Pancreas (tissue), 10 donors: ENCODE data around the gene PSMB3. TPM values are rescaled to one million over a fixed set of nuclear protein-coding genes. Genes with fewer than 3 reads are reported as not detected.

Experiments used
- ATAC-seq, 4 donors: fragments of 200-7000 bp; cut with Tn5 transposase; one replicate each; pipeline versions ENCODE4 v1.8.0 to v1.9.1; 2020; ENCODE audit warnings: mild to moderate bottlenecking in 4 of 4, moderate library complexity in 4 of 4
- DNase-seq, 6 donors: peaks; one replicate each; pipeline ENCODE4 v3.0.0-alpha.2; 2020
- FAIRE-seq: peaks from 2 replicates; lab custom pipeline; 2012; peaks lifted over from hg19 to GRCh38; lab: Jason Lieb, UNC
- H3K27ac ChIP-seq, 4 donors: fragments of 200-600 bp; sonication (generic); 1 replicate in 3 of 4; 2 replicates in 1 of 4; pipeline versions ENCODE4 v1.5.0 to v1.8.0; 2020
- H3K27me3 ChIP-seq, 4 donors: fragments of 200-600 bp; one replicate each; pipeline ENCODE4 v1.8.0; 2021
- H3K36me3 ChIP-seq, 3 donors: fragments of 200-600 bp; sonication (generic) in 1 of 3; one replicate each; pipeline versions ENCODE4 v1.5.0 to v1.8.0; 2020 to 2021
- H3K4me1 ChIP-seq, 3 donors: fragments of 200-600 bp; one replicate each; pipeline ENCODE4 v1.8.0; 2021
- H3K4me3 ChIP-seq, 4 donors: fragments of 200-600 bp; sonication (generic) in 2 of 4; one replicate each; pipeline versions ENCODE4 v1.5.0 to v1.8.0; 2020 to 2021
- H3K9me3 ChIP-seq, 4 donors: fragments of 200-600 bp; one replicate each; pipeline ENCODE4 v1.8.0; 2021
- CTCF ChIP-seq, 4 donors: fragments of 200-600 bp; sonication (generic) in 3 of 4; IDR thresholded peaks; one replicate each; pipeline versions ENCODE4 v1.5.0 to v1.8.0; 2021; ENCODE audit warnings: antibody characterized with exemption in 4 of 4
- WGBS, 2 donors: extraction: QIAGEN DNeasy Blood & Tissue Kit; methylation state at CpG; one replicate each; pipeline ENCODE4 v1.1.7; 2013; 5-methylcytosine and 5-hydroxymethylcytosine counted together
- intact Hi-C, 3 donors: fragments of 100-400 bp; cut with DNase I; formaldehyde crosslinking; loops; one replicate each; pipeline versions ENCODE4 v1.11.1 to v1.14.2; 2022
- polyA plus RNA-seq, 2 donors: library from polyadenylated mRNA; stranded (reverse); fragments of 200-250 nt; gene quantifications; one replicate each; pipeline ENCODE4 v1.2.3, GENCODE V29; 2013
- total RNA-seq, 6 donors: library from RNA; stranded (reverse); fragmentation: NEBNext Ultra II Directional in 4 of 6; extraction: Animal tissue kit (Norgen Biotek cat#: 25700) in 4 of 6; gene quantifications; one replicate each; pipeline versions ENCODE4 v1.2.1 to v1.2.4, GENCODE V29; 2021 to 2023
- donor health status: healthy with polysubstance abuse.
- donor health status: DM: no; HTN: no; CAD: no; lungs with moderate emphysema.
- donor health status: DM: no; HTN: no; CAD: no.
- donor health status: control.
- donor health status: control.
- donor health status: Bipolar disorder and iron deficiency.
- donor health status: DM: yes; HTN: yes; CAD: no.
- donor health status: DM: no; HTN: no; CAD: no.
- donor health status: DM: no; HTN: no; CAD: no.
- donor health status: DM: yes; HTN: yes; CAD: no.

Gene PSMB3
- total and polyA plus RNA-seq, 8 donors: 27.7 to 107 (median 62.7) TPM

GRCh38 chr17:38705523-38705802 lies 47.1 kb upstream of the PSMB3 start:
- peak in 1 of 6 donors; percentile 53 for DNase-seq
- intact Hi-C loops: no loop called here
- no peak for FAIRE-seq
- Histone ChIP-seq H3K9me3 (no peaks in the 10 kb centered on the region), H3K27ac (peak overlapping the region; percentile 22 to 90 (median 72)), H3K27me3 (no peaks in the 10 kb centered on the region), H3K4me1 (peaks cover 5 to 15% (median 10%) of the 10 kb centered on the region in 3 donors), H3K4me3 (peak overlapping the region; percentile 58 to 76 (median 74)), H3K36me3 (no peaks in the 10 kb centered on the region)
- no peak for TF ChIP-seq CTCF (IDR thresholded peaks at IDR 0.05)
- ATAC-seq: no peak
- 0 to 2% methylated on average over 2 to 17 of the region's 32 CpGs for WGBS, 2 donors

DNA sequence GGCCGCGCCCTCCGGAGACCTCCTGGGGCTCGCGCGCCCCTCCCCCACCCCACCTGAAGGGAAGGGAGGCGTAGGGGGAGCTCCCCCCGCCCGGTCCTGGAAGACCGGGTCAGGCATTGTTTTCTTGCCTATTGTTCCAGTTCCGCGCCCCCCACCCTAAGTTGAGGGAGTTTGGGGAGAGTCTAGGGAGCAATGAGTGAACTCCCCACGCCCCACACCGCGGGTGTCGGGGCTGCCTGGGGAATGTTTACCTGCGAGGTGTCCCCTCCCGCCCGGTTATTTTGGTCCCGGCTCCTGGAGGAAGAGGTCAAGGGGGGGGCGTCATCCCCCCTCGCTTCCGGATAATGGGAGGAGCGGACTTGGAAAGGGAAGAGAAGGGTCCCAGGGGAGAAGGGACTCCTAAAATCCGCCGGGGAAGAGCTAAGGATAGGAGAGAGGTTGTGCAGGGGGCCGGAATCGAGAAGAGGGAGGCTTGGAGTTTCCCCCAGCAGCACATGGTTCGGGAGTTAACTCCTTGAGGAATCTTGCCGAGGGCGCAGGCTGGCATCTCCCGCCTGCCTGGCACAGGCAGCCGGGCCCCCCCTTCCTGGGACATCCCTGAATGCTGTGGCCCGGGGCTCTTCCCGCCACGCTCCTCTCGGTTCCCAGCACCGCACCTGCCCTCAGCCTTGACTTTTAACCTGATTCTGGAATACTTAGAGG lies 46.6 kb upstream of the PSMB3 start:
- 1% methylated on average over 30 to 32 of the region's 38 CpGs for WGBS, 2 donors

DNA sequence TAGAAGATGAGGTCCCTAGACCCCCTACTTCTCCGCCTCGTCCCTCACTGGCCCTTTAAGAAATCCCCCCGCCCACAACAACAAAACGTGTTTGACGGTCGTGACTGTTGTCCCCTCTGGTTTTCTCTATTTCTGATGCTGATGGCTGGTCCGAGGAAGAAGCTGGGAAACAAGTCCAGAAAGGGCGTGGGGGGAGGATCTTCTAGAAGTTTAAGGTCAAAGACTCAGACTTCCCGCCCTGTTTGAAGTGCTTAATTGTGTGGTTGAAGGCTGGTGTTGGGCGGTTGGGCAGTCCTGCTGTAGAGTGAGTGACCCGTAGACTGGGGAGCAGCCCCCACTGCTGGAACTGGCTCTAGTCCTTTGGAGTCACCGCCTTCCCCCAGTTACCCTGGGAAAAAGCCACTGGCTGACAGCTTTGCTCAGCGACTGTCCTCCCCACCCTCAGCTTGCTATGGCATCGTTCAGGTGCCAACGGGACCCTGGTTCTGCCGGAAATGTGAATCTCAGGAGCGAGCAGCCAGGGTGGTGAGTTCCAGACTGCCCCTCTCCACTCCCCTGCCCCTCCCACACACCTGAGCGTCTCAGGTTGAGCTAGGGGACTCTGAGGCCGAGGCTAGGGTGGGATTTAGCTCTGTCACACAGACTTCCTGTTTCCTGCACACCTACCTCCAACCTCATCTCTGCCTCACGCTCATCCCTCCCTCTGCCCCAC lies 45.9 kb upstream of the PSMB3 start:
- WGBS, 2 donors: 6 to 8% methylated on average over 20 of the region's 20 CpGs
- intact Hi-C loops: no loop called here
- Histone ChIP-seq H3K4me1 (peaks cover 0 to 6% (median 6%) of the 10 kb centered on the region in 3 donors), H3K27ac (peak overlapping the region; percentile 42 to 90 (median 72)), H3K36me3 (peaks cover 0 to 3% (median 0%) of the 10 kb centered on the region in 3 donors), H3K27me3 (no peaks in the 10 kb centered on the region), H3K9me3 (no peaks in the 10 kb centered on the region), H3K4me3 (peak overlapping the region; percentile 58 to 76 (median 74))
- ATAC-seq (no peak), FAIRE-seq (no peak), DNase-seq (peak in 1 of 6 donors; percentile 42)
- TF ChIP-seq CTCF (IDR thresholded peaks at IDR 0.05): no peak

More for the DNA sequence above, 46.6 kb upstream of the PSMB3 start:
- intact Hi-C loops: no loop called here
- no peaks in the 10 kb centered on the region for H3K36me3 ChIP-seq
- no peaks in the 10 kb centered on the region for H3K27me3 ChIP-seq
- peak overlapping the region; percentile 58 to 76 (median 74) for H3K4me3 ChIP-seq
- no peak for TF ChIP-seq CTCF (IDR thresholded peaks at IDR 0.05)
- H3K27ac ChIP-seq: peak overlapping the region; percentile 42 to 90 (median 72)
- DNase-seq (peak in 5 of 6 donors; percentile 60 to 79 (median 69)), FAIRE-seq (no peak), ATAC-seq (no peak)
- no peaks in the 10 kb centered on the region for H3K9me3 ChIP-seq
- H3K4me1 ChIP-seq: peaks cover 3 to 13% (median 13%) of the 10 kb centered on the region in 3 donors

- FAIRE-seq (no peak), DNase-seq (no peak), ATAC-seq (no peak)
- H3K36me3 ChIP-seq: peaks cover 0 to 9% (median 0%) of the 10 kb centered on the region in 3 donors
- 74 to 79% methylated on average over 21 of the region's 21 CpGs for WGBS, 2 donors
- H3K27ac ChIP-seq: no peak overlapping the region
- TF ChIP-seq CTCF (IDR thresholded peaks at IDR 0.05): no peak
- H3K27me3 ChIP-seq: no peaks in the 10 kb centered on the region
- intact Hi-C loops: no loop called here
- H3K4me3 ChIP-seq: peak overlapping the region in 1 of 4 donors; percentile 58
- H3K4me1 ChIP-seq: peaks cover 0 to 5% (median 5%) of the 10 kb centered on the region in 3 donors
- no peaks in the 10 kb centered on the region for H3K9me3 ChIP-seq
These were observed 44.7 kb upstream of the PSMB3 start for GRCh38 chr17:38707678-38708351.
